Naive B cell (primary cell): ENCODE results near the gene PCCB. TPM values are rescaled to one million over a fixed set of nuclear protein-coding genes. Genes with fewer than 3 reads are reported as not detected.
A peak's percentile ranks its signal among the peaks of the same experiment; 100 is the strongest.
"Not testable (repeated sequence)": the region's sequence is repeated elsewhere in the genome, so short reads cannot be mapped to it uniquely, and the experiment has no call there.

Source experiments
- ATAC-seq, 2 donors: fragments of 150-1000 bp; cut with Tn5 transposase; 2 replicates each; pipeline ENCODE4 v1.10.0; 2021; ENCODE audit warnings: low read depth in 2 of 2, mild to moderate bottlenecking in 2 of 2, moderate library complexity in 2 of 2
- DNase-seq: peaks from one replicate; pipeline ENCODE4 v3.0.0; 2022
- H3K27ac Mint-ChIP-seq, 6 donors: one replicate each; pipeline ENCODE4 v1.8.0; 2020 to 2022; ENCODE audit warnings: mild to moderate bottlenecking in 6 of 6, mixed read lengths in 6 of 6, moderate library complexity in 5 of 6, inconsistent platforms in 2 of 6
- H3K27me3 Mint-ChIP-seq, 3 donors: one replicate each; pipeline ENCODE4 v1.8.0; 2021 to 2022; ENCODE audit warnings: mixed read lengths in 3 of 3, mild to moderate bottlenecking in 1 of 3
- H3K36me3 Mint-ChIP-seq, 2 donors: one replicate each; pipeline ENCODE4 v1.8.0; 2020 to 2022; ENCODE audit warnings: mixed read lengths in 2 of 2, inconsistent platforms in 1 of 2, mild to moderate bottlenecking in 1 of 2
- H3K4me1 Mint-ChIP-seq, 3 donors: one replicate each; pipeline ENCODE4 v1.8.0; 2020 to 2022; ENCODE audit warnings: mixed read lengths in 3 of 3, inconsistent platforms in 1 of 3, mild to moderate bottlenecking in 1 of 3, moderate library complexity in 1 of 3
- H3K4me3 Mint-ChIP-seq, 8 donors: one replicate each; pipeline ENCODE4 v1.8.0; 2020 to 2022; ENCODE audit warnings: mild to moderate bottlenecking in 8 of 8, mixed read lengths in 8 of 8, moderate library complexity in 8 of 8, inconsistent platforms in 2 of 8
- H3K9me3 Mint-ChIP-seq, 7 donors: one replicate each; pipeline ENCODE4 v1.8.0; 2020 to 2022; ENCODE audit warnings: mixed read lengths in 7 of 7, mild to moderate bottlenecking in 5 of 7, inconsistent platforms in 2 of 7, moderate library complexity in 1 of 7
- polyA plus RNA-seq, 6 donors: library from polyadenylated mRNA; unstranded; fragments of 300-500 nt; fragmentation: Illumina TruSeq; gene quantifications; one replicate each; pipeline ENCODE4 v1.2.3, GENCODE V29; 2021; ENCODE audit warnings: low read depth in 6 of 6

PCCB gene
- polyA plus RNA-seq, 6 donors from 2014 or later = 26.4 to 54.8 (median 33.1) TPM

DNA sequence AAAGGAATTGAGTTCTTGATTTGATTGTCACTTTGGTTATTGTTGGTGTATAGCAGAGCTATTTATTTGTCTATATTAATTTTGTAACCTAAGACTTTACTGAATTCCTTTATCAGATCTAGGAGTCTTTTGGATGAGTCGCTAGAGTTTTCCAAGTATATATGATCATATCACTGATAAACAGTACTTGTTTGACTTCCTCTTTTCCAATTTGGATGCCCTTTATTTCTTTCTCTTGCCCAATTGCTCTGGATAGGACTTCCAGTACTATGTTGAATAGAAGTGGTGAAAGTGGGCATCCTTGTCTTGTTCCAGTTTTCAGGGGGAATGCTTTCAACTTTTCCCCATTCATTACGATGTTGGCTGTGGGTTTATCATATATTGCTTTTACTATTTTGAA lies 21.5 kb downstream of the PCCB start:
- H3K4me3 Mint-ChIP-seq, H3K27me3 Mint-ChIP-seq, DNase-seq, ATAC-seq, H3K27ac Mint-ChIP-seq: not testable (repeated sequence)
- Mint-ChIP-seq H3K9me3 (peaks cover 0 to 11% (median 0%) of the 10 kb centered on the region in 7 donors), H3K4me1 (peaks cover 0 to 21% (median 7%) of the 10 kb centered on the region in 3 donors), H3K36me3 (peaks cover 5 to 17% of the 10 kb centered on the region in 2 donors)

DNA sequence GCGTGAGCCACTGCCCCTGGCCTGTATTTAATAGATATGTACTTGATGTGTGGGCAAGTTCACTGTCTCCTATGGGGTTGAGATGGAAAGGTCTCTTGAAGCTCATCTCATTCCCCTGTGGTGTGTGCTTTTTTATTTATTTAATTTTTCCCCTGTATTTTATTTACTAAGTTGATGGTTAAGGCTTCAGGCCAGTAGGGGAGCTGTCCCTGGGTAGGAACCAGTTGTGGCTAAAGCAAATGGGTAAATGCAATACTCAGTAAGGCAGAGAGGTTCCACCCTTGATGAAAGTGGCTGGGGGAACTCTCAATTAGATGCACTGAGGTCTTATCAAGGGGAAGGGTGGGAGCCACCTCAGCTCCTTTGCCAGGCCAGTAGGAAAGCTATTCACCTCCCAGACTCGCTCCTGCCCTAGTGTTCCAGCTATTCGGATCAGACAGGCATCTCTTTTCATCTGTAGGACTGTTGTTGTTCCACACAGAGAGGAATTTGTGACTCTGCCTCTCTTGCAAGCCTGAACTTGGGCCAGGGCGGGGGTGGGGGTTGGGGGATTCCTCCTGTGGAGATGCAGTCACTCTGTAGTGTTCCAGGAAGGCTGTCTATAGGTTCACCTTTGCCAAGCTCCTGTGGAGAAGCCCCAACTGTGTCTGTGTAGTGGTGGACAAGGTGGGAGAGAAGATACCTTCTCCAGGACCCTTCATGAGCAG lies 26.1 kb downstream of the PCCB start:
- Mint-ChIP-seq H3K9me3 (peaks cover 13 to 35% (median 21%) of the 10 kb centered on the region in 7 donors), H3K4me1 (peaks cover 4 to 27% (median 11%) of the 10 kb centered on the region in 3 donors), H3K27me3 (no peaks in the 10 kb centered on the region), H3K36me3 (peaks cover 29 to 32% of the 10 kb centered on the region in 2 donors), H3K4me3 (peak overlapping the region in 1 of 8 donors; percentile 37), H3K27ac (no peak overlapping the region)
- DNase-seq (no peak), ATAC-seq (no peak)

DNA sequence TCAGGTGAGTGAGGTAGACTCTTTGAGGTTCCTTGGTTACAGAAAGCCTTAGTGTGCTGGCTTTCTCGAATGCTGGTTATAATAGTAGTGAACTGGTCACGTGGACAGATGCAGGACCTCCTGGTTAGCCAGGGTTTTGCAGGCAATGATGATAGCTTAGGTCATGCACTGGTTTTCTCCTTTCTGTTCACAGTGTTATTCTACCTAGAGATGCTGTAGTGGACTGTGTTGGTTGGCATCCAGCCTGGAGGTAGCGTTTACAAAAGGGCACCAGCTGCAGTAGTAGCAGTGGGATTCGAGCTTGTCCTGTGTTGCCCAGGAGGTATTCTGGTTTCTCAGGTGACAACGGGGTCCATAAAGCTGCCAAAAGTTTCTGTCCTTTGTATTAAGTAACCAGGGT lies 27.0 kb downstream of the PCCB start:
- Mint-ChIP-seq H3K36me3 (peaks cover 31 to 37% of the 10 kb centered on the region in 2 donors), H3K4me1 (peaks cover 13 to 28% (median 15%) of the 10 kb centered on the region in 3 donors), H3K27ac (no peak overlapping the region), H3K4me3 (no peak overlapping the region), H3K27me3 (no peaks in the 10 kb centered on the region), H3K9me3 (peaks cover 13 to 38% (median 24%) of the 10 kb centered on the region in 7 donors)
- ATAC-seq (no peak), DNase-seq (no peak)

DNA sequence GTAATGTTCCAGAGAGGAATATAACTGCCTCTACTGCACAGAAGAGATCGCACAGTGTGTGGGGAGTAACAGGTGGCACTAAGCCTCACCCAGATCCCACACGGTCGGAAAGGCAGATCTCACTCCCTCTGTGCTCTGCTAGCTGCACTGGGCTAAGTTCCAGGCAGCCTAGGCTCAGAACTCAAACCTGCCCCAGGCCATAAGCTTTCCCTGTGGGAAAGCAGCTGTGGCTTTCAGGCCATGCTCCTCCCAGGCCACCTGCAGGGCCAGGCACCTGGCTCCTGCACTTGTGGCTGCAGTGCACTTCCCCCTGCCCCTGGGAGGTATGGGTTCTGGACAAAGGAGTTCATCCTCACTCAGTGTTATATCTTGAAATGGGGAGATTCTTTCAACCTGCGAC lies 27.5 kb downstream of the PCCB start:
- no peak for DNase-seq
- H3K36me3 Mint-ChIP-seq = peaks cover 31 to 37% of the 10 kb centered on the region in 2 donors
- ATAC-seq = no peak
- no peaks in the 10 kb centered on the region for H3K27me3 Mint-ChIP-seq
- H3K4me3 Mint-ChIP-seq = no peak overlapping the region
- H3K9me3 Mint-ChIP-seq = peaks cover 13 to 38% (median 24%) of the 10 kb centered on the region in 7 donors
- no peak overlapping the region for H3K27ac Mint-ChIP-seq
- peaks cover 16 to 28% (median 19%) of the 10 kb centered on the region in 3 donors for H3K4me1 Mint-ChIP-seq

DNA sequence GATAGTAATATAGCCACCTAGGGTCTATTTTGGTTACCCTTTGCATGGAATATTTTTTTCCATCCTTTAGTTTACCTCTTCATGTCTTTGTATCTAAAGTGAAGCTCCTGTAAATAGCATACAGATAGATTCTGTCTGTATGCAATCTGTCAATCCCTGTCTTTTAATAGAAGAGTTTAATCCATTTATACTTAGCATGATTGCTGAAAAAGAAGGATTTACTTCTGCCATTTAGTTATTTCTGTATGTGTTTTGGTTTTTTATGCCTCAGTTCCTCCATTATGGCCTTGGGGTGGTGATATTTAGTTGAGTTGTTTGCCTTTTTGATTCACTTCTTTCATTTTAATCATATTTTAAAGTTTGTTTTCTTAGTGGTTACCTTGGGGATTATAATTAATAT lies 29.0 kb downstream of the PCCB start:
- Mint-ChIP-seq H3K36me3 (peaks cover 27 to 33% of the 10 kb centered on the region in 2 donors), H3K4me3 (no peak overlapping the region), H3K27ac (peak overlapping the region in 1 of 6 donors; percentile 78), H3K4me1 (peaks cover 16 to 31% (median 29%) of the 10 kb centered on the region in 3 donors), H3K9me3 (peaks cover 12 to 34% (median 24%) of the 10 kb centered on the region in 7 donors), H3K27me3 (no peaks in the 10 kb centered on the region)
- ATAC-seq (no peak), DNase-seq (no peak)

DNA sequence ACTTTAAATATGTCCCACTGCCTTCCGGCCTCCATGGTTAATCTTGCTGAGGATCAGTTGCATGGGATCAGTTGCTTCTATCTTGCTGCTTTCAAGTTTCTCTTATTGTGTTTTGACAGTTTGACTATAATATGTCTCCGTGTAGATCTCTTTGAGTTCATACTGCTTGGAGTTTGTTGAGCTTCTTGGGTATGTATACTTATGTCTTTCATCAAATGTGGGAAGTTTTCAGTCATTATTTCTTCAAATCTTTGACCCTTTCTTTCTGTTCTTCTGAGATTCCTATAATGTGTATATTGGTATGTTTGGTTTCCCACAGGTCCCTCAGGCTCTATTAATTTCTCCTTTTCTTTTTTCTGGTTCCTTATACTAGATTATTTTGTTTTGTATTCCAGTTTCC lies 30.8 kb downstream of the PCCB start:
- H3K9me3 Mint-ChIP-seq = peaks cover 11 to 31% (median 24%) of the 10 kb centered on the region in 7 donors
- DNase-seq = no peak
- ATAC-seq = no peak
- peaks cover 31 to 44% of the 10 kb centered on the region in 2 donors for H3K36me3 Mint-ChIP-seq
- H3K27ac Mint-ChIP-seq = peak overlapping the region in 4 of 6 donors; percentile 3 to 95 (median 36)
- peaks cover 16 to 31% (median 29%) of the 10 kb centered on the region in 3 donors for H3K4me1 Mint-ChIP-seq
- H3K27me3 Mint-ChIP-seq = no peaks in the 10 kb centered on the region
- peak overlapping the region in 2 of 8 donors; percentile 9 to 25 for H3K4me3 Mint-ChIP-seq

DNA sequence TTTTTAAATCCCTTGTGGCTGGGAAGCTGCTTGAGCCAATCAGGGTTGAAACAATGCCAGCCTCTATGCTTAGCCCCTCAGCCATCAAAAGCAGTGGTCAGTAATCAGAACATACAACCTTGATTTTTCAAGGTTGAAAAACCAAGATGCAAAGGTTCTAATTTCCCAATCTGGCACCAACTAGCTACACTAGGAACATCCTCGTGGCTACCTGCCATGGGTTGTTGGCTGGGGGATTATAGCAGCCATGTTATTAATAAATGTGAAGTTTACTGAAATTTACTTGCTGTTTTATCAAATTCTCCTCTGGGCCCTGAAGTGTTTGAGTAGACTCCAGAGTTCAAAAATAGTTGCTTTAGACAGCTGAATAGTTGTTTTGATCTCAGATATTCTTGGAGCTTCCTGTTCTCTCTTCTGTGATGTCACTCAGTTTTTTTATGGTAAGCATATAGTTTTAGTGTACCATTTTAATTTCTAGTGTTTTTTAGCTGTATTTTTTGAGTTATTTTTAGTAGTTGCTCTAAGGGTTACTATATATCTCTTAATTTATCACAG lies 31.9 kb downstream of the PCCB start:
- Mint-ChIP-seq H3K27me3 (no peaks in the 10 kb centered on the region), H3K4me3 (peak overlapping the region in 6 of 8 donors; percentile 14 to 71 (median 36)), H3K27ac (peak overlapping the region; percentile 51 to 95 (median 74)), H3K4me1 (peaks cover 16 to 31% (median 29%) of the 10 kb centered on the region in 3 donors), H3K36me3 (peaks cover 36 to 44% of the 10 kb centered on the region in 2 donors), H3K9me3 (peaks cover 11 to 31% (median 24%) of the 10 kb centered on the region in 7 donors)
- no peak for DNase-seq
- ATAC-seq = peak in 1 of 2 donors; percentile 41

DNA sequence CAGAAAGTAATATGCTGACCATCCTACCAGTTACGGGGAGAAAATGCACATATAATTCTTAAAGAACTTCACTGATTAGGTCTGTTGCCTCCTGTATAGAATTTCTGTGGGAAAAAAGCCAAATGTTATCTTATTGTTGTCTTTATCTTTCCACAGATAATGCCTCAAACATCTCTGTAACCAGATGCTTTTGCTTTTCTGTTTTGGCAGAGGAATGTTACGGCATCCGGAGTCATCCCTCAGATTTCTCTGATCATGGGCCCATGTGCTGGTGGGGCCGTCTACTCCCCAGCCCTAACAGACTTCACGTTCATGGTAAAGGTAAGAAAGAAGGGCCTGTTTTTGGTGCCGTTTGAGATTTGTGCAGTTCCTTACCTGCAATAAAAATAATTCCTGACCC lies 33.5 kb downstream of the PCCB start:
- no peak for ATAC-seq
- Mint-ChIP-seq H3K36me3 (peaks cover 34 to 35% of the 10 kb centered on the region in 2 donors), H3K9me3 (peaks cover 9 to 25% (median 21%) of the 10 kb centered on the region in 7 donors), H3K27me3 (no peaks in the 10 kb centered on the region), H3K27ac (peak overlapping the region in 5 of 6 donors; percentile 27 to 65 (median 53)), H3K4me1 (peaks cover 16 to 29% (median 29%) of the 10 kb centered on the region in 3 donors), H3K4me3 (peak overlapping the region in 1 of 8 donors; percentile 29)
- no peak for DNase-seq

DNA sequence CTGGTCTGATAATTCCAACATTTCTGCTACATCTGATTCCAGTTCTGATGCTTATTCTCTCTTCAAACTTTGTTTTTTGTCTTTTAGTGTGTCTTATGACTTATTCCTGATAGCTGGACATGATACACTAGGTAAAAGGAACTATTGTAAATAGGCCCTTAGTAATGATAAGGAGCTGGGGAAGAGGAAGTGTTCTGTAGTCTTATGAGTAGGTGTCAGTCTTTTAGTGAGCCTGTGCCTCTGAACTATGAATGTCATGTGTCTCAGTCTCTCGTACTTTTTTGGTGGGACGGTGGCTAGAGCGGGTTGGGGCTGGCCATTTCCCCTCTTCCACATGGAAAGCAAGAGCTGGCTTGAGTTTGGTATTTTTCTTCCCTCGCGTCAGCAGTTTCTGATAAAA lies 41.2 kb downstream of the PCCB start:
- no peak for DNase-seq
- peaks cover 3 to 11% (median 7%) of the 10 kb centered on the region in 3 donors for H3K4me1 Mint-ChIP-seq
- H3K36me3 Mint-ChIP-seq = peaks cover 28 to 40% of the 10 kb centered on the region in 2 donors
- peak overlapping the region in 2 of 6 donors; percentile 37 to 85 for H3K27ac Mint-ChIP-seq
- H3K4me3 Mint-ChIP-seq = no peak overlapping the region
- peaks cover 0 to 1% (median 0%) of the 10 kb centered on the region in 7 donors for H3K9me3 Mint-ChIP-seq
- no peaks in the 10 kb centered on the region for H3K27me3 Mint-ChIP-seq
- ATAC-seq = no peak

DNA sequence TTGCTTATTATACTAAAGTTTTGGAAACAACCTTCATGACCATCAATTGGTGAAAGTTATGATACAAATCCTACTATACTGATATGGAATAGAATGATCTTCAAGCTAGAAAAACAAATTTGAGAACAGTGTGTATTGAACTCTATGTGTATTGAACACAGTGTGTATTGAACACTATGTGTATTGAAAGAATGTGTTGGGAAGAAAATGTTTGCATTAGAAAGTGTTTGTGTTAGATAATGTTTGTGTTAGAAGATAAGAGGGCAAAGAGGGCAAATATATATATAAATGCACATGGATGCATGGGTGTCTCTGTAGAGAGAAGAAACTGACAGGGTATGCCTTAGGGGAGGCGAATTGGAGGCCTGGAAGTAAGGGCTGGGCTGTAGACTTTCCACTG lies 42.4 kb downstream of the PCCB start:
- Mint-ChIP-seq H3K4me3 (no peak overlapping the region), H3K27me3 (no peaks in the 10 kb centered on the region), H3K27ac (peak overlapping the region in 2 of 6 donors; percentile 1), H3K9me3 (no peaks in the 10 kb centered on the region), H3K36me3 (peaks cover 33 to 36% of the 10 kb centered on the region in 2 donors), H3K4me1 (peaks cover 3 to 11% (median 7%) of the 10 kb centered on the region in 3 donors)
- ATAC-seq (no peak), DNase-seq (no peak)

DNA sequence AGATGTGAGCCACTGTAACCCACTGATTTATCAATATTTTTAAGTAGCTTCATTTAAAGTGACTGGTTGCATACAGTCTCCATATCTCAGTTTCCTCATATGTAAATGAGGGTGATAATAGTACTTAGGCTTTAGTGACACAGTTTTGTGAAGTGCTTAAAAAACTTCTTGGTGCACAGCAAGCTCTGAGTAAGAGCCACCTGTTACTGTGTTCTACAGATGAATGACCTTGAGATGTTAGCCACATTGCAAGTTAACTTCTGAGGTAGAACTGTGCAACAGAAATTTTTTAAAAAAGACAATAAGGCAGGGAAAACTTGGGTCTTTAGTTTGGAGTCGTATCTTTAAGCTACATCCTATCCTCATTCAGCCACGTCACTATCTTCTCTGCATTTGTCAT lies 43.1 kb downstream of the PCCB start:
- peaks cover 3 to 11% (median 4%) of the 10 kb centered on the region in 3 donors for H3K4me1 Mint-ChIP-seq
- peaks cover 33 to 34% of the 10 kb centered on the region in 2 donors for H3K36me3 Mint-ChIP-seq
- no peak overlapping the region for H3K27ac Mint-ChIP-seq

DNA sequence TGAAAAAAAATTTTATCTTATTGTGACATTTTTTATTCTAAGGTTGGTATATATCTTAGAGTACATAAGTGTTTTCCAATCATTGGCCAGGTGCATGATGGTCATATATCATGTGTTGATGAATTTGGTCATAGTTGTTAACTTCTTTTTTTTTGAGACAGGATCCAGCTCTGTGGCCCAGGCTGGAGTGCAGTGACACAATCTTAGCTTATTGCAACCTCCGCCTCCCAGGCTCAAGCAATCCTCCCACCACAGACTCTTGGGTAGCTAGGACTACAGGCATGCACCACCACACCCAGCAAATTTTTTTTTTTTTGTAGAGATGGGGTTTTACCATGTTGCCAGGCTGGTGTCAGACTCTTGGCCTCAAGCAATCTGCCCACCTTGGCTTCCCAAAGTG lies 44.0 kb downstream of the PCCB start:
- ATAC-seq = no peak
- peaks cover 3 to 11% (median 4%) of the 10 kb centered on the region in 3 donors for H3K4me1 Mint-ChIP-seq
- H3K36me3 Mint-ChIP-seq = peaks cover 33 to 34% of the 10 kb centered on the region in 2 donors
- H3K27ac Mint-ChIP-seq = no peak overlapping the region
- H3K9me3 Mint-ChIP-seq = no peaks in the 10 kb centered on the region
- no peak for DNase-seq
- no peaks in the 10 kb centered on the region for H3K27me3 Mint-ChIP-seq
- no peak overlapping the region for H3K4me3 Mint-ChIP-seq

More for the DNA sequence above, 43.1 kb downstream of the PCCB start:
- DNase-seq = no peak
- Mint-ChIP-seq H3K27me3 (no peaks in the 10 kb centered on the region), H3K9me3 (no peaks in the 10 kb centered on the region), H3K4me3 (no peak overlapping the region)
- ATAC-seq = no peak

DNA sequence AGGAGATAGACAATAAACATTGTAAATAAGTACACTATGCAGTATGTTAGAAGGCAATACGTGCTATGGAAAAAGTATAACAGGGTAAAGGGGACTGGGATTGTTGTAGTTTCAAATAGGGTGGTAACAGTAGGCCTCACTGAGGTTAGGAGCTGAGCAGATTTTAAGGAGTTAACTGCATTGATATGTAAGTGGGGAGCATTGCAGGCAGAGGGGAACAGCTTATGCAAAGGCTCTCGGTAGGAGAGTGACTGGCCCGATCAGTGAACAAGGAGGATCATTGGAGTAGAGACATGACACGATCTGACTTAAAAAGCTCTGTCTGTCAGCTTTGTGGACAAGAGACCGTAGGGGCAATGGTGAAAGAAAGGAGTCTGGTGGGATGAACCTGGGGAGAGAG lies 46.8 kb downstream of the PCCB start:
- H3K36me3 Mint-ChIP-seq = peaks cover 28 to 29% of the 10 kb centered on the region in 2 donors
- no peak overlapping the region for H3K4me3 Mint-ChIP-seq
- H3K9me3 Mint-ChIP-seq = no peaks in the 10 kb centered on the region
- ATAC-seq = no peak
- H3K27ac Mint-ChIP-seq = no peak overlapping the region
- H3K27me3 Mint-ChIP-seq = no peaks in the 10 kb centered on the region
- no peaks in the 10 kb centered on the region for H3K4me1 Mint-ChIP-seq
- no peak for DNase-seq

DNA sequence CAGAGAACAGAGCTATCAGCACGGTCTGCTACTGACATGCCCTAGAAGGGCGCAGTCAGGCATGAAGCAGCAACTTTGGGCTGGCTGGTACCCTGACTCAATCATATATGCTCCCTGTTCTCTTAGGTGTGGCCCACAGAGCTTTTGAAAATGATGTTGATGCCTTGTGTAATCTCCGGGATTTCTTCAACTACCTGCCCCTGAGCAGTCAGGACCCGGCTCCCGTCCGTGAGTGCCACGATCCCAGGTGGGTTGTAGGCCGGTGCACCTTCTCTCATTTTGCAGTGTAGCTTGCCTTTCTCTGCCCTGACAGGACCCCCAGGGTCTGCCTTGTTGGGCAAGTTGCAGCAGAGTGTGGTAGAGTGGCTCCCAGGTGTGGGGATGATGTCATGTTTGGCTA lies 47.7 kb downstream of the PCCB start:
- H3K27me3 Mint-ChIP-seq = no peaks in the 10 kb centered on the region
- H3K4me3 Mint-ChIP-seq = no peak overlapping the region
- H3K9me3 Mint-ChIP-seq = no peaks in the 10 kb centered on the region
- peaks cover 29% of the 10 kb centered on the region in 2 donors for H3K36me3 Mint-ChIP-seq
- H3K4me1 Mint-ChIP-seq = no peaks in the 10 kb centered on the region
- ATAC-seq = no peak
- DNase-seq = no peak
- H3K27ac Mint-ChIP-seq = peak overlapping the region in 1 of 6 donors; percentile 58
